B cell (primary cell): ENCODE data around the gene NRDE2. TPM values are rescaled to one million over a fixed set of nuclear protein-coding genes. Genes with fewer than 3 reads are reported as not detected.
A peak's percentile ranks its signal among the peaks of the same experiment; 100 is the strongest.

Experiments
- ATAC-seq: fragments of 200-7000 bp; cut with Tn5 transposase; one replicate; pipeline ENCODE4 v1.10.0; 2021; ENCODE audit warnings: low read depth, mild to moderate bottlenecking, moderate number of reproducible peaks, moderate library complexity
- CTCF ChIA-PET: fragments of 350-600 bp; sonication (Branson Sonifier 250); formaldehyde crosslinking; loops from one replicate; lab custom pipeline; 2021; ENCODE audit warnings: antibody characterized with exemption, inconsistent platforms; lab: Charles Lee
- POLR2A ChIA-PET: fragments of 350-600 bp; sonication (Branson Sonifier 250); formaldehyde crosslinking; loops from one replicate; lab custom pipeline; 2021; ENCODE audit warnings: antibody characterized with exemption; lab: Charles Lee
- DNase-seq: peaks from one replicate; pipeline ENCODE4 v3.0.0; 2013
- H2AFZ ChIP-seq: 2 replicates; pipeline ENCODE4 v1.6.1; 2012; ENCODE audit warnings: mild to moderate bottlenecking, low read depth, low read length; ENCODE audit not compliant: insufficient read depth, poor library complexity, severe bottlenecking
- H3K27ac ChIP-seq, 2 donors: 1 replicate in 1 of 2; 2 replicates in 1 of 2; pipeline ENCODE4 v1.5.1; 2012 to 2013; ENCODE audit warnings: low read length in 2 of 2, mild to moderate bottlenecking in 2 of 2, moderate library complexity in 1 of 2
- H3K27me3 ChIP-seq, 4 experiments: fragments of 200-600 bp in 1 of 4; sonication (generic) in 1 of 4; replicated peaks in 1 of 4; 1 replicate in 2 of 4; 2 replicates in 2 of 4; pipeline versions ENCODE4 v1.6.1 to v1.7.0; 2013 to 2016; ENCODE audit warnings: low read length in 3 of 4, mild to moderate bottlenecking in 2 of 4, mixed read lengths in 1 of 4, moderate library complexity in 1 of 4; ENCODE audit not compliant: insufficient read depth in 4 of 4, control insufficient read depth in 3 of 4; ENCODE audit errors: control extremely low read depth in 1 of 4
- H3K36me3 ChIP-seq, 2 experiments: replicated peaks in 1 of 2; 1 replicate in 1 of 2; 2 replicates in 1 of 2; pipeline versions ENCODE4 v1.6.1 to v1.7.1; 2013; ENCODE audit warnings: low read length in 1 of 2; ENCODE audit not compliant: insufficient read depth in 2 of 2, control insufficient read depth in 1 of 2; ENCODE audit errors: control extremely low read depth in 1 of 2, extremely low read depth in 1 of 2
- H3K4me1 ChIP-seq, 2 donors: fragments of 200-600 bp in 1 of 2; sonication (generic) in 1 of 2; 1 replicate in 1 of 2; 2 replicates in 1 of 2; pipeline versions ENCODE4 v1.5.1 to v1.6.1; 2013 to 2017; ENCODE audit warnings: low read length in 2 of 2; ENCODE audit not compliant: control insufficient read depth in 2 of 2, insufficient read depth in 2 of 2
- H3K4me2 ChIP-seq: replicated peaks from 2 replicates; pipeline ENCODE3; 2012; ENCODE audit warnings: mild to moderate bottlenecking, low read depth, low read length; ENCODE audit not compliant: poor library complexity, severe bottlenecking
- H3K4me3 ChIP-seq, 5 experiments: fragments of 200-600 bp in 1 of 5; sonication (generic) in 1 of 5; 1 replicate in 3 of 5; 2 replicates in 2 of 5; pipeline versions ENCODE4 v1.5.1 to v1.7.0; 2011 to 2016; ENCODE audit warnings: low read length in 4 of 5, mild to moderate bottlenecking in 4 of 5, low read depth in 2 of 5, control low read depth in 1 of 5, moderate library complexity in 1 of 5; ENCODE audit not compliant: insufficient read depth in 1 of 5; ENCODE audit errors: control extremely low read depth in 1 of 5, extremely low read depth in 1 of 5
- H3K79me2 ChIP-seq: fragments of 200-600 bp; sonication (generic); one replicate; pipeline ENCODE4 v1.6.0; 2016; ENCODE audit warnings: low read length; ENCODE audit not compliant: control insufficient read depth, insufficient read depth
- H3K9ac ChIP-seq: fragments of 200-600 bp; sonication (generic); 2 replicates; pipeline ENCODE4 v1.6.1; 2017; ENCODE audit warnings: mild to moderate bottlenecking, low read length, moderate library complexity
- H3K9me3 ChIP-seq, 3 donors: one replicate each; pipeline versions ENCODE4 v1.6.1 to v1.7.1; 2013; ENCODE audit warnings: low read length in 2 of 3; ENCODE audit not compliant: control insufficient read depth in 2 of 3, insufficient read depth in 1 of 3; ENCODE audit errors: control extremely low read depth in 1 of 3
- H4K20me1 ChIP-seq: 2 replicates; pipeline ENCODE4 v1.6.0; 2012; ENCODE audit warnings: mild to moderate bottlenecking, low read length; ENCODE audit not compliant: insufficient read depth, control insufficient read depth, poor library complexity, severe bottlenecking
- H3K27ac Mint-ChIP-seq: one replicate; pipeline ENCODE4 v1.8.0; 2021; ENCODE audit warnings: mixed read lengths
- H3K27me3 Mint-ChIP-seq: one replicate; pipeline ENCODE4 v1.8.0; 2021; ENCODE audit warnings: mixed read lengths
- H3K4me1 Mint-ChIP-seq: one replicate; pipeline ENCODE4 v1.8.0; 2021; ENCODE audit warnings: mixed read lengths
- H3K4me3 Mint-ChIP-seq: one replicate; pipeline ENCODE4 v1.8.0; 2021; ENCODE audit warnings: mixed read lengths
- H3K9me3 Mint-ChIP-seq: one replicate; pipeline ENCODE4 v1.8.0; 2022; ENCODE audit warnings: mixed read lengths; ENCODE audit not compliant: insufficient read depth
- CTCF ChIP-seq: fragments of 200-600 bp; IDR thresholded peaks from one replicate; pipeline ENCODE4 v1.8.0; 2022; ENCODE audit warnings: antibody characterized with exemption, mild to moderate bottlenecking
- EZH2 ChIP-seq: IDR thresholded peaks from 2 replicates; pipeline ENCODE4 v1.6.1; 2012; ENCODE audit warnings: borderline replicate concordance, low read depth, mild to moderate bottlenecking, moderate library complexity, low read length; ENCODE audit not compliant: insufficient read depth, poor library complexity, severe bottlenecking
- WGBS: methylation state at CpG from one replicate; pipeline ENCODE4 v1.1.5; 2013; ENCODE audit warnings: missing lambda C conversion rate; ENCODE audit not compliant: insufficient coverage; 5-methylcytosine and 5-hydroxymethylcytosine counted together
- intact Hi-C: fragments of 100-400 bp; cut with micrococcal nuclease; formaldehyde crosslinking; loops from one replicate; pipeline ENCODE4 v1.10.0; 2022
- polyA plus RNA-seq: library from polyadenylated mRNA; depleted of rRNA; stranded (reverse); fragments of >200 nt; gene quantifications from 2 replicates; pipeline ENCODE4 v1.2.3, GENCODE V29; 2012
- total RNA-seq, 2 donors: library from RNA; stranded (reverse); fragments of 120-200 nt in 1 of 2; gene quantifications; 1 replicate in 1 of 2; 2 replicates in 1 of 2; pipeline versions ENCODE4 v1.2.3 to v1.2.4, GENCODE V29; 2013 to 2022

The NRDE2 gene
- total and polyA plus RNA-seq, 2 donors (not counting 1 experiment from before 2014, with no cell fraction given), result 5.3 to 35.8 TPM

DNA sequence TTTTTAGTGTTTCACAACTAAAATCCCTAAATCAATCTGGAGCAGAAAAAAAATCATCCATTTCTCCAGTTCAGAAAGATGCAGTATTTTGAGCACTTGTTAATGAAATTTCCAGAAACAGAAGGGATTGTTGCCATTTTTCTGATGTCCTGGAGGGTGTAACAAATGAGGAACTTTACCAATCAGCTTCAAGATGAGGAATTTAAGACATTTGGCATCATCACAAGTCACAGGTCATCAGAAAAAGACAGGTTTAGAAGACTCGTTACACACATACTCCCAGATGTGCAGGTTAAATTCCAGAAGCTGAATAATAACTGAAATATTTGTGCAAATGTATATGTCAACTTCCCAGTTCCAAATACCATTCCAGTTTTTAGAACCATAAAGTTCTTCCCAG lies 75.9 kb downstream of the NRDE2 start:
- DNase-seq (no peak), ATAC-seq (no peak)
- Histone ChIP-seq H2AFZ (peak overlapping the region; percentile 95), H3K27ac (no peak overlapping the region), H3K9me3 (peaks cover 0 to 16% (median 2%) of the 10 kb centered on the region in 3 donors), H4K20me1 (no peaks in the 10 kb centered on the region), H3K79me2 (peaks cover 33% of the 10 kb centered on the region), H3K36me3 (peaks cover 8 to 16% of the 10 kb centered on the region in 2 experiments), H3K9ac (peak overlapping the region; percentile 87), H3K27me3 (peaks cover 0 to 5% (median 2%) of the 10 kb centered on the region in 4 experiments), H3K4me3 (peak overlapping the region; percentile 75 to 92 (median 81)), H3K4me1 (peaks cover 14 to 25% of the 10 kb centered on the region in 2 donors), H3K4me2 (peak overlapping the region; percentile 77)
- Mint-ChIP-seq H3K4me3 (peak overlapping the region; percentile 99), H3K4me1 (peaks cover 38% of the 10 kb centered on the region), H3K9me3 (peaks cover 2% of the 10 kb centered on the region), H3K27ac (peak overlapping the region; percentile 17), H3K27me3 (peaks cover 3% of the 10 kb centered on the region)
- WGBS, result no CpG with 5 or more reads among the region's 1 CpG
- ChIA-PET CTCF (interaction anchor here (0.6 to 1.2 kb wide), 4 partner anchors 11 to 1693 kb away, joined by 3 to 4 read pairs (median 3); no protein-coding TSS in a partner anchor), POLR2A (interaction anchor here (0.5 to 1.5 kb wide), 5 partner anchors 127 to 1199 kb away, joined by 3 to 4 read pairs (median 3); no protein-coding TSS in a partner anchor)
- TF ChIP-seq EZH2 (no peak), CTCF (no peak)
- intact Hi-C loops, result loop anchor here (1.0 kb wide), 5 partner anchors 75 to 503 kb away; partner anchors contain the start of gene NRDE2

DNA sequence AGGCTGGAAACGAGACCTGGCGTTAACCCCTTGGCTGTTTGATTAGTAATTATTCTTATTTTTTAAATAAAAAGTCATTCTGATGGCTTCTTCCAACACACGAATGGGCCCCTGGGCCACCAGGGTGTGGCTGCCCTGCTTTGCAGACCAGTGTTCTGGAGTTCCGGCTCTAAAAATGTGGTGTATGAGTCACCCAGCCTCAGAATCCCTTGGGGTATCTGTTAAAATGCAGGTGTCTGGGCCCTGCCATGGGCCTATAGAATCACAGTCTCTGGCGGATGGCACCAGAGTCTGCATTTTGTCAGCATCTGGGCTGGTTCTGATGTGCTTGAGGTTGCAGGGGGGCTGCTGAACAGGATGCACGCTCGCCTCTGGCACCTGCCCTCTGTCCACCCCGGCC lies 77.9 kb downstream of the NRDE2 start:
- Histone ChIP-seq H3K27ac (no peak overlapping the region), H3K9ac (no peak overlapping the region), H2AFZ (peak overlapping the region; percentile 20), H3K79me2 (peaks cover 33% of the 10 kb centered on the region), H3K4me3 (no peak overlapping the region), H3K4me1 (peaks cover 14 to 25% of the 10 kb centered on the region in 2 donors), H3K4me2 (peak overlapping the region; percentile 18), H3K36me3 (peaks cover 0 to under 1% of the 10 kb centered on the region in 2 experiments), H4K20me1 (no peaks in the 10 kb centered on the region), H3K9me3 (peaks cover 0 to 19% (median 2%) of the 10 kb centered on the region in 3 donors), H3K27me3 (peaks cover 0 to 5% (median 2%) of the 10 kb centered on the region in 4 experiments)
- ATAC-seq (no peak), DNase-seq (no peak)
- intact Hi-C loops, result no loop called here
- peaks cover 10% of the 10 kb centered on the region for H3K27me3 Mint-ChIP-seq
- ChIA-PET POLR2A (no interaction called here), CTCF (no interaction called here)
- peaks cover 2% of the 10 kb centered on the region for H3K9me3 Mint-ChIP-seq
- H3K4me3 Mint-ChIP-seq, result peak overlapping the region; percentile 19
- no peak for TF ChIP-seq EZH2
- TF ChIP-seq CTCF, result no peak
- peaks cover 37% of the 10 kb centered on the region for H3K4me1 Mint-ChIP-seq
- WGBS, result 59% methylated on average over 5 of the region's 8 CpGs
- peak overlapping the region; percentile 20 for H3K27ac Mint-ChIP-seq
